HEK293 (cell line): ENCODE data around the gene SULT2B1.

Source experiments
- BCL6B ChIP-seq: fragments of 450-650 bp; formaldehyde crosslinking; IDR thresholded peaks from 2 replicates; pipeline ENCODE4 v1.5.1; 2017; ENCODE audit warnings: missing biosample characterization, missing genetic modification characterization
- ELK4 ChIP-seq: IDR thresholded peaks from 2 replicates; pipeline ENCODE4 v1.6.1; 2011; ENCODE audit warnings: mild to moderate bottlenecking, low read depth, low read length, borderline replicate concordance
- GLI2 ChIP-seq: fragments of 450-650 bp; formaldehyde crosslinking; IDR thresholded peaks from 2 replicates; pipeline ENCODE4; 2017; ENCODE audit warnings: missing biosample characterization, missing genetic modification characterization, low read depth, borderline replicate concordance
- HIC1 ChIP-seq: fragments of 450-650 bp; formaldehyde crosslinking; IDR thresholded peaks from 2 replicates; pipeline ENCODE4 v1.5.1; 2016; ENCODE audit warnings: missing biosample characterization, missing genetic modification characterization
- KLF16 ChIP-seq: fragments of 450-650 bp; formaldehyde crosslinking; IDR thresholded peaks from 2 replicates; pipeline ENCODE4 v1.5.1; 2017; ENCODE audit warnings: missing biosample characterization, missing genetic modification characterization
- REPIN1 ChIP-seq: fragments of 450-650 bp; formaldehyde crosslinking; IDR thresholded peaks from 2 replicates; pipeline ENCODE4 v1.5.1; 2017; ENCODE audit warnings: missing biosample characterization, missing genetic modification characterization, low read depth
- TCF7L2 ChIP-seq: IDR thresholded peaks from 2 replicates; pipeline ENCODE4 v1.6.1; 2011; ENCODE audit warnings: low read depth, mild to moderate bottlenecking, inconsistent platforms, low read length, moderate library complexity, borderline replicate concordance
- TRIM28 ChIP-seq: IDR thresholded peaks from 2 replicates; pipeline ENCODE4 v1.6.1; 2011; ENCODE audit warnings: low read length, control low read depth, borderline replicate concordance
- TSHZ1 ChIP-seq: fragments of 450-650 bp; formaldehyde crosslinking; IDR thresholded peaks from 2 replicates; pipeline ENCODE4 v1.5.1; 2016; ENCODE audit warnings: missing biosample characterization, missing genetic modification characterization, borderline replicate concordance
- WT1 ChIP-seq: fragments of 450-650 bp; formaldehyde crosslinking; IDR thresholded peaks from 2 replicates; pipeline ENCODE4 v1.5.1; 2016; ENCODE audit warnings: missing biosample characterization, missing genetic modification characterization
- ZBTB21 ChIP-seq: fragments of 450-650 bp; formaldehyde crosslinking; IDR thresholded peaks from 2 replicates; pipeline ENCODE4 v1.5.1; 2017; ENCODE audit warnings: missing biosample characterization, missing genetic modification characterization
- ZBTB8A ChIP-seq: fragments of 450-650 bp; formaldehyde crosslinking; IDR thresholded peaks from 2 replicates; pipeline ENCODE4 v1.5.1; 2016; ENCODE audit warnings: missing biosample characterization, missing genetic modification characterization
- ZNF133 ChIP-seq: fragments of 450-650 bp; formaldehyde crosslinking; IDR thresholded peaks from 2 replicates; pipeline ENCODE4 v1.5.1; 2016; ENCODE audit warnings: missing biosample characterization, missing genetic modification characterization
- ZNF16 ChIP-seq: fragments of 450-650 bp; formaldehyde crosslinking; IDR thresholded peaks from 2 replicates; pipeline ENCODE4 v1.5.1; 2016; ENCODE audit warnings: low read depth, missing biosample characterization, missing genetic modification characterization
- ZNF391 ChIP-seq: fragments of 450-650 bp; formaldehyde crosslinking; IDR thresholded peaks from 2 replicates; pipeline ENCODE4 v1.5.1; 2016; ENCODE audit warnings: low read depth, missing biosample characterization, missing genetic modification characterization, borderline replicate concordance
- ZNF394 ChIP-seq: fragments of 450-650 bp; formaldehyde crosslinking; IDR thresholded peaks from 2 replicates; pipeline ENCODE4 v1.5.1; 2016; ENCODE audit warnings: missing biosample characterization, missing genetic modification characterization, mild to moderate bottlenecking, moderate library complexity, borderline replicate concordance
- ZNF423 ChIP-seq: fragments of 450-650 bp; formaldehyde crosslinking; IDR thresholded peaks from 2 replicates; pipeline ENCODE4 v1.5.1; 2016; ENCODE audit warnings: missing biosample characterization, missing genetic modification characterization
- ZNF501 ChIP-seq: fragments of 450-650 bp; formaldehyde crosslinking; IDR thresholded peaks from 2 replicates; pipeline ENCODE4 v1.5.1; 2016; ENCODE audit warnings: missing biosample characterization, missing genetic modification characterization
- ZNF585B ChIP-seq: fragments of 450-650 bp; formaldehyde crosslinking; IDR thresholded peaks from 2 replicates; pipeline ENCODE4 v1.5.1; 2016; ENCODE audit warnings: missing biosample characterization, missing genetic modification characterization
- ZNF596 ChIP-seq: fragments of 450-650 bp; IDR thresholded peaks from 2 replicates; pipeline ENCODE4 v1.5.0; 2018; ENCODE audit warnings: missing biosample characterization, mild to moderate bottlenecking, missing genetic modification characterization, moderate library complexity
- ZNF629 ChIP-seq: fragments of 450-650 bp; formaldehyde crosslinking; IDR thresholded peaks from 2 replicates; pipeline ENCODE4 v1.5.1; 2017; ENCODE audit warnings: missing biosample characterization, missing genetic modification characterization
- ZNF660 ChIP-seq: fragments of 450-650 bp; IDR thresholded peaks from 2 replicates; pipeline ENCODE4 v1.5.1; 2018; ENCODE audit warnings: missing biosample characterization, mild to moderate bottlenecking, missing genetic modification characterization
- ZNF76 ChIP-seq: fragments of 450-650 bp; formaldehyde crosslinking; IDR thresholded peaks from 2 replicates; pipeline ENCODE4; 2016; ENCODE audit warnings: low read depth, missing biosample characterization, missing genetic modification characterization, borderline replicate concordance
- ZNF791 ChIP-seq: fragments of 450-650 bp; formaldehyde crosslinking; IDR thresholded peaks from 2 replicates; pipeline ENCODE4 v1.5.1; 2016; ENCODE audit warnings: missing biosample characterization, missing genetic modification characterization
- ZNF830 ChIP-seq: fragments of 450-650 bp; IDR thresholded peaks from 2 replicates; pipeline ENCODE4 v1.5.0; 2018; ENCODE audit warnings: missing biosample characterization, missing genetic modification characterization, low read depth, mild to moderate bottlenecking, moderate library complexity
- ZNF843 ChIP-seq: fragments of 450-650 bp; formaldehyde crosslinking; IDR thresholded peaks from 2 replicates; pipeline ENCODE4 v1.5.1; 2016; ENCODE audit warnings: missing biosample characterization, missing genetic modification characterization
- ZSCAN30 ChIP-seq: fragments of 450-650 bp; IDR thresholded peaks from 2 replicates; pipeline ENCODE4 v1.5.1; 2018; ENCODE audit warnings: missing biosample characterization, mild to moderate bottlenecking, missing genetic modification characterization, moderate library complexity
- TF ChIP-seq, protein P1 (sequence below): fragments of 450-650 bp; formaldehyde crosslinking; IDR thresholded peaks from 2 replicates; pipeline ENCODE4 v1.5.0; 2017; ENCODE audit warnings: missing biosample characterization, missing genetic modification characterization, borderline replicate concordance

SULT2B1 gene

DNA sequence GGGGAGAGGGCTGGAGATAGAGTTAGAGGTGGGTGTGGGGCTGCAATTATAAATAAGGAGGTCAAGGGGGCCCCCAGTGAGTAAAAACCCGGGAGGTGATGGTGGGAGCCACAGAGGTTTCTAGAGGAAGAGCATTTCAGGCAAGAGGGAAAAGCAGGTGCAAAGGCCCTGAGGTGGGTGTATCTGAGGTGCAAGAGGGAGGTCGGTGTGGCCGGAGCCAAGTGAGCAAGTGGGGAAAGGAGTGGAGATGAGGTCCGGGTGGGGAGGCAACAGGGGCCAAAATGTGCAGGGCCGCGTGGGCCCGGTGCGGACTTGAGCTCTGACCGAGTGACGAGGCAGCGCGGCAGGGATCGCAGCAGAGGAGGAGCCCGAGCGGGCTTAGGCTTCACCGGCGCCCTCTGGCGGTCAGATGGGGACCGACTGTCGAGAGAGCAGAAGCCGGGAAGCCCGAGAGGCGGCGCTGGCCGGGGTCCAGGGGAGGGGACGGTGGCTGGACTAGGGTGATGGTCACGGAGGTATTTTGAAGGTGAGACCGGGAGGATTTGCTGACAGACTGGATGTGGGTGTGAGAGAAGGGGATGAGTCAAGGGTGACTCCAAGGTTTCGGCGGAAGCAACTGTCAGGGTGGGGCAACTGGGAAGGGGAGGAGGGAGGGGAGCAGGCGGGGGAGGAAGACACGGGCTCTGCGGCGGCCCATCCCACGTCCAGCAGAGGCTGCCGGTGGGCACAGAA lies 36.9 kb downstream of the SULT2B1 start (continued):
- TF ChIP-seq TSHZ1 (tag by site-specific recombination), result no peak
- peak; percentile 73 for TF ChIP-seq ZNF629 (tag by site-specific recombination)
- peak; percentile 64 for TF ChIP-seq WT1 (tag by site-specific recombination)
- TF ChIP-seq ZNF830 (tag by site-specific recombination), result no peak
- TF ChIP-seq ZNF391 (tag by site-specific recombination), result peak; percentile 85; the same call in 1 of the 2 replicates
- peak; percentile 89; the same call in 1 of the 2 replicates for TF ChIP-seq ZNF501 (tag by site-specific recombination)
- no peak for TF ChIP-seq TCF7L2
- TF ChIP-seq ZNF791 (tag by site-specific recombination), result no peak
- TF ChIP-seq GLI2 (tag by site-specific recombination), result no peak
- TF ChIP-seq ZNF660 (tag by site-specific recombination), result no peak
- TF ChIP-seq ZSCAN30, result 0 out of 2 replicates have a peak, but pooled peaks have one; percentile 16
- TF ChIP-seq REPIN1 (tag by site-specific recombination), result peak; percentile 92; the same call in 1 of the 2 replicates
- TF ChIP-seq ZNF16 (tag by site-specific recombination), result peak; percentile 100
- TF ChIP-seq ZNF585B (tag by site-specific recombination), result peak; percentile 90
- TF ChIP-seq HIC1 (tag by site-specific recombination), result peak; percentile 25; the same call in 1 of the 2 replicates
- TF ChIP-seq, protein P1, sequence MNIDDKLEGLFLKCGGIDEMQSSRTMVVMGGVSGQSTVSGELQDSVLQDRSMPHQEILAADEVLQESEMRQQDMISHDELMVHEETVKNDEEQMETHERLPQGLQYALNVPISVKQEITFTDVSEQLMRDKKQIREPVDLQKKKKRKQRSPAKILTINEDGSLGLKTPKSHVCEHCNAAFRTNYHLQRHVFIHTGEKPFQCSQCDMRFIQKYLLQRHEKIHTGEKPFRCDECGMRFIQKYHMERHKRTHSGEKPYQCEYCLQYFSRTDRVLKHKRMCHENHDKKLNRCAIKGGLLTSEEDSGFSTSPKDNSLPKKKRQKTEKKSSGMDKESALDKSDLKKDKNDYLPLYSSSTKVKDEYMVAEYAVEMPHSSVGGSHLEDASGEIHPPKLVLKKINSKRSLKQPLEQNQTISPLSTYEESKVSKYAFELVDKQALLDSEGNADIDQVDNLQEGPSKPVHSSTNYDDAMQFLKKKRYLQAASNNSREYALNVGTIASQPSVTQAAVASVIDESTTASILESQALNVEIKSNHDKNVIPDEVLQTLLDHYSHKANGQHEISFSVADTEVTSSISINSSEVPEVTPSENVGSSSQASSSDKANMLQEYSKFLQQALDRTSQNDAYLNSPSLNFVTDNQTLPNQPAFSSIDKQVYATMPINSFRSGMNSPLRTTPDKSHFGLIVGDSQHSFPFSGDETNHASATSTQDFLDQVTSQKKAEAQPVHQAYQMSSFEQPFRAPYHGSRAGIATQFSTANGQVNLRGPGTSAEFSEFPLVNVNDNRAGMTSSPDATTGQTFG (tag by site-specific recombination), result no peak
- peak; percentile 55 for TF ChIP-seq ZNF843
- TF ChIP-seq ZBTB21 (tag by site-specific recombination), result peak; percentile 48; the same call in 1 of the 2 replicates
- no peak for TF ChIP-seq ZNF133 (tag by site-specific recombination)
- TF ChIP-seq TRIM28, result no peak
- TF ChIP-seq ZNF394 (tag by site-specific recombination), result peak; percentile 63; the same call in 1 of the 2 replicates
- TF ChIP-seq KLF16, result peak; percentile 60; the same call in 1 of the 2 replicates
- TF ChIP-seq BCL6B, result no peak
- peak; percentile 78; the same call in 1 of the 2 replicates for TF ChIP-seq ZNF76
- peak; percentile 43; the same call in 1 of the 2 replicates for TF ChIP-seq ZBTB8A (tag by site-specific recombination)
- TF ChIP-seq ELK4, result no peak
- no peak for TF ChIP-seq ZNF596 (tag by site-specific recombination)
- 0 out of 2 replicates have a peak, but pooled peaks have one; percentile 35 for TF ChIP-seq ZNF423 (tag by site-specific recombination)
